NOMO-1 treated with dmso at 0.1 percent for 144 hours (cell line): ENCODE measurements around the gene ANKRD62.

ENCODE experiments used
- DNase-seq: peaks from one replicate; lab custom pipeline; 2025; ENCODE audit not compliant: unreplicated experiment; lab: John Stamatoyannopoulos, UW

Gene ANKRD62

DNA sequence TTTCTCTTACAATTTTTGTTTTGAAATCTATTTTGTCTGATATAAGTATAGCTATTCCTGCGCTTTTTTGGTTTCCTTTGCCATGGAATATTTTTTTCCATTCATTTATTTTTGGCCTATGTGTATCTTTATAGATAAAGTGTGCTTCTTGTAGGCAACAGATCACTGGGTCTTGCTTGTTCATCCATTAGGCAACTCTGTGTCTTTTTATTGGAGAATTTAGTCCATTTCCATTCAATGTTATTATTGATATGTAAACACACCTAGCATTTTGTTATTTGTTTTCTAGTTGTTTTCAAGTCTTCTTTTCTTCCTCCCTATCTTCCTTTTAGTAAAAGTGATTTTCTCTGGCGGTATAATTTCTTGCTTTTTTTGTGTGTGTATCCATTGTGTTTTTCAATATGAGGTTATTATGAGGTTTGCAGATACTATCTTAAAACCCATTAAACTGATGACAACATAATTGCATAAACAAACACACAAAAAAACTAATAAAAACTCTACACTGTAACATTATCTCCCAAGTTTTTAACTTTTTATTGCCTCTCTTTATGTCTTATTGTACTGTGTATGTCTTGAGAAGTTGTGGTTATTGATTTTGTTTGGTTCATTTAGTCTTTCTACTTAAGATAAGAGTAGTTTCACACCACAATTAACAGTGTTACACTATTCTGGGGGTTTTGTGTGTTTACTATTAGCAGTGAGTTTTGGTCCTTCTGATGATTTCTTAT, 71.6 kb downstream of the ANKRD62 start:
- no peak for DNase-seq
